HS-27A (cell line): ENCODE measurements around the gene DTD2.

Experiments
- DNase-seq: peaks from one replicate; pipeline ENCODE4 v3.0.0-alpha.2; 2012; ENCODE audit warnings: low read depth, missing footprints

The DTD2 gene

DNA sequence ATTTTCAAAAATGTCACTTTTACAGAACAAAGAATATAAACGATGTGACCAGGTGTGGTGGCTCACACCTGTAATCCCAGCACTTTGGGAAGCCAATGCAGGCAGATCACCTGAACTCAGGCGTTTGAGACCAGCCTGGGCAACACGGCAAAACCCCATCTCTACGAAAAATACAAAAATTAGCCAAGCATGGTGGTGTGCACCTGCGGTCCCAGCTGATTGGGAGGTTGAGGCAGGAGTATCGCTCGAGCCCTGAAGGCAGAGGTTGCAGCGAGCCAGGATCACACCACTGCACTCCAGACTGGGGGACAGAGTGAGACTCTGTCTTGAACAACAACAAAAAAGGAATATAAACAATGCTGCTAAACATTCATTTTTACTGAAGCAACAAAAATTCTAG lies 52.2 kb downstream of the DTD2 start:
- DNase-seq, result no peak

DNA sequence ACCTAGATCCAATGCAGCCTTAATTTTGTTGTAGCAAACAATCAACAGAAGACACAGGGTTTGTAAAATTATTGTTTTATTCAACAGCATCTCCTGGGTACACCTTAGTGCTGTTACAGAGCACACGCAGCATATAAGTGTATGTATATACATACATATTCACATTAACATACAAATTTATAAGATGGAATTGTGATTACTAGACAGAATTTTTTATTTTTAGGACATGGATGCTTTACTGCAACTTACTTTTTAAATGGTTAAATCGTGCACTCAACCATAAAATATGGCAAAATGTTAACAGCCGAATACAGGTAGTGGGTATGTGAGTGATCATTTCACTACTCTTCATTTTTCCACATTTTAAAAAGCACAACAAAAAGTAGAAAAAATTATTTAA lies 53.6 kb downstream of the DTD2 start:
- DNase-seq, result no peak

DNA sequence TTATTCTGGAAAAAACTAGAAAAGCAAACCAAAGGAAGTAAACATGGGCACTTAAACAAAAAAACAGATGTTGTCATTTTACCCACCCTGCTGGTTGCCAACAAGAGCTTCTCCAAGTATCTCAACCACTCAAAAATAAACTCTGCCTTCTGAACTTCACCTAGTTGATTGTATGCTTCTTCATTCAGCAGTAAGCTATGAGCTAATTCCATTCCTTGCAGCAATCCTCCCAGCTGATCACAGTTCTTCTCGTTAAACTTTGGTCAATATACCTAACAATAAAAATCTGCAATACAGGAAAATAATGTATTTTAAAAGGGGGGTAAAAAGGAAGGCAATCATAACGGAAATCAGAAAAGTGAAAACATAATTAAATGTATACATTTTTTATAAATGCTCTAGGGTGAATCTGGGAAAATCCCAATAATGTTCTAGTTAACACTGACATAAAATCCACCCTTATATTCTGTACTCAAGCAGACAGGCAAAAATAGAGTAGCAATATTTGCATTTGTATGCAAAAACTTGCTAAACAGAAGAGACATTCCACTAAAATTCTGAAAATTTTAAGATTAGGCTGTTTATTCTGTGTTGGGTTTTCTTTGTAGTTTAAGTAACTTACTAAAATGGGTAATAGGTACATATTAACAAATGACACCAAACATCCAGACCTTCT lies 54.4 kb downstream of the DTD2 start:
- no peak for DNase-seq

DNA sequence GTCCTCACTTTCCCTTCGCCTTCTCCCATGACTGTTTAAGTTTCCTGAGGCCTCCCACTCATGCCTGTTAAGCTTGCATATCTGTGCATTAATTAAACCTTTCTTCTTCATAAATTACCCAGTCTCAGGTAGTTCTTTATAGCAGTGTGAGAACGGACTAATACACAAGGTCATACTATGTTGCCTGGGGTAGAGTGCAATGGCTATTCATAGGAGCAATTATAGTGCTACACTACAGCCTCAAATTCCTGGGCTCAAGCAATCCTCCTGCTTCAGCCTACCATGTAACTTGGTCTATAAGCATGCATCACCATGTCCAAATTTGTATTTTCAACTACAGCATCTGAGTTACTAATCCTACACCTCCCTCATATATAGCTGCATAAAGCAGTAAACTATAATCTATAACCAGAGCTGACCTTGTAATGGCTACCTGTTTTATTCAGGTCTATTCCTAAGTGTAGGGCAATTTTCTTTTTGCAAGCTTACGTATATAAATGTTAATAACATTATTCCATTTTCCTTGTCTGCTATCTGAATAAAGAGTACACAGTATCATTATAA lies 55.9 kb downstream of the DTD2 start:
- no peak for DNase-seq

DNA sequence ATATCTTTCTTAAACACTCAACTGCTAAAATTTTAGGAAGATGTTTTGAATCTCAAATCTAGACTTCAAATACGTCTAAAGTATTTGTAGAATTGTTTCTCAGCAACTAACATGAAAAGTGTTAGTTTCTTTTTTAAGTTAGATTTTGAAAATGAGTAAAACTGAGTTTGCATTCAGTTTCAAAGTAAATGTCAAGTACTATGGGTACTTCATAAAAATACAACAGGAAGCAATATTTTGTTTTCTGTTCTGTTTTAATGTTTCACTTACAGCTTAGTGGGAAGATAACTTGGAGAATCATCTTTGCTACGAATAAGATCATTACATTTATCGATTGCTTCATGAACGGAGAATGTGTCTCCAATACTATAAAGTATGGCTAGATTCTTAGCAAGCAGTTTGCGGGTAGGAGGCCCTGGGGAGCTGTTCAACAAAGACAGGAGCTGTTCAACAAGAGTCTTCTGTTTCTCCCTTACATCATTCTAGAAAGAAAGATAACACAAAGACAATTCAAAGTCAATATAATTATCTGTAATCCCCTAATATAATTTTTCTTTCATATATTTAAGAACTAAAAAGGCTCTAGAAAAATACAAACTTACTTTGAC lies 57.2 kb downstream of the DTD2 start:
- DNase-seq, result no peak
